GM21737 (cell line): ENCODE results near the gene TYROBP.
"Not testable (repeated sequence)": the region's sequence is repeated elsewhere in the genome, so short reads cannot be mapped to it uniquely, and the experiment has no call there.

Experiments used
- ATAC-seq: cut with Tn5 transposase; IDR thresholded peaks from one replicate; pipeline ENCODE4 v1.9.1; 2021; ENCODE audit warnings: mild to moderate bottlenecking, moderate library complexity; ENCODE audit not compliant: unreplicated experiment

The TYROBP gene

DNA sequence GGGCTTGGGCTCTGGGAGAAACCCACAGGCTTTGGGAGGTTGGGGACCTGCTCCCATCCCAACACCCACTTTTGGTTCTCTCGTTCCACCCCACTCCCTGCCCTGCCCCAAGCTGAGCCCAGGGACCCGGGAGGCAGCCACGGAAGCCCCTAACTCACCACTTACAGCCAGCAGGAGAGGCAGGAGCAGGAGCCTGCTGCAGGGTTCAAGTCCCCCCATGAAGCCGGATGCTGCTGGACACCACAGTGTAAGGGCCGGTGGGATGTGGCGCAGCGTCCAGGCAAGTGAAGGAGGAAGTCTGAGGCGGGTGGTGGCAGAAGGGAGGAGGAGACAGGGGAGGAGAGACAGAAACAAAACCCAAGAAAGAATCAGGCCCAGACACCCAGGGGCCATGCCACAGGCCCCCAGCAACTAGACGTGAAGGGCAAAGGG lies at the start of gene TYROBP:
TSS of gene TYROBP (minus strand) at position 286 of the 432 bp plus-strand sequence. CDS start at position 219, 67 bp downstream.
- no peak for ATAC-seq

DNA sequence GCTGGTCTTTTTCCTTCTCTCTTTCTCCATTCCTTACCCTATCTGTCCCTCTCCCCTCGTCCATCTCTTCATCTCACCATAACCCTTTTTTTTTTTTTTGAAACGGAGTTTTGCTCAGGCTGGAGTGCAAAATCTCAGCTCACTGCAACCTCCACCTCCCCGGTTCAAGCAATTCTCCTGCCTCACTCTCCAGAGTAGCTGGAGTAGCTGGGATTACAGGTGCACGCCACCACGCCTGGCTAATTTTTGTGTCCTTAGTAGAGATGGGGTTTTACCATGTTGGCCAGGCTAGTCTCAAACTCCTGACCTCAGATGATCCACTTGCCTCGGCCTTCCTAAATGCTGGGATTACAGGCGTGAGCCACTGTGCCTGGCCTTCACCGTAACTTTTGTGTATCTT lies 49.3 kb upstream of the TYROBP start:
- not testable (repeated sequence) for ATAC-seq

- ATAC-seq, result no peak
These were observed 48.0 kb upstream of the TYROBP start for GRCh38 chr19:35955881-35956634.

GRCh38 chr19:35949131-35949530 lies 41.0 kb upstream of the TYROBP start:
- no peak for ATAC-seq

- no peak for ATAC-seq
These were observed 38.1 kb upstream of the TYROBP start for GRCh38 chr19:35946203-35946602.

GRCh38 chr19:35945121-35945790 lies 37.2 kb upstream of the TYROBP start:
- ATAC-seq, result no peak

- no peak for ATAC-seq
These were observed 36.5 kb upstream of the TYROBP start for GRCh38 chr19:35944556-35944955.

DNA sequence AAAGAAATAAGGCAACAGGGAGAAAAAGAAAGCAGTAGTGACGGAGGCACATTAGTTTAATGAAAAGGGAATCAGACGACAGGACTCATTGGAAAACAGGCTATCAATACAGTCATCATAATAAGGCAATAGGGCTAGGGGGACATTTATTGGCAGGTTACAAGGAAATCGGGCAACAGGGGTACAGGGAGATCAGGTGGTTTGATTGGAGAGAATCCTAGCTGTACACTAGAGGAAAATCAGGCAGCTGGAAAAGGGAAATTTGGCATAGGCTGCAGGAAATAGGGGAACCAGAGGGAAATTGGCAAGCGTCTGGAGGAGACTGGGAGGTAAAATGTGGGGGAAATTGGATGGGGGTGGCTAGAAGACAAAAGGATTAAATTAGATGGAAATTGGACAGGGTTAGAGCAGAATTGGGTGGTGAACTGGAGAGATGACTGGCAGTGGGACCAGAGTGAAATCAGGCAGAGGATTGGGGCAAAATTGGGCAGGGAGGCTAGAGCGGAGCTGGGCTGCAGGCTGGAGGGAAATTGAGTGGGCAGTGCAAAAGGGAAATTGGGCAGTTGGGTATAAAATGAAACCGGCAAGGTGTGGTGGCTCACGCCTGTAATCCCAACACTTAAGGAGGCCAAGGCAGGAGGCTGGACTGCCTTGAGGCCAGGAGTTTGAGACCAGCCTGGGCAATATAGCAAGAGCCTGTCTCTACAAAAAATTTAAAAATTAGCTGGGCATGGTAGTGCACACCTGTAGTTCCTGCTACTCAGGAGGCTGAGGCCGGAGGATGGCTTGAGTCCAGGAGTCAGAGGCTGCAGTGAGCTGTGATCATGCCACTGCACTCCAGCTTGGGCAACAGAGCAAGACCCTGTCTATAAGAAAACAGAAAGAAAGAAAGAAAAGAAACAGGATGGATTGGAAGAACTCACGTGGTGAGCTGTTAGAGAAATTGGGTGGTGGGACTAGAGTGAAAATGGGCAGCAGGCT lies 35.5 kb upstream of the TYROBP start:
- no peak for ATAC-seq

DNA sequence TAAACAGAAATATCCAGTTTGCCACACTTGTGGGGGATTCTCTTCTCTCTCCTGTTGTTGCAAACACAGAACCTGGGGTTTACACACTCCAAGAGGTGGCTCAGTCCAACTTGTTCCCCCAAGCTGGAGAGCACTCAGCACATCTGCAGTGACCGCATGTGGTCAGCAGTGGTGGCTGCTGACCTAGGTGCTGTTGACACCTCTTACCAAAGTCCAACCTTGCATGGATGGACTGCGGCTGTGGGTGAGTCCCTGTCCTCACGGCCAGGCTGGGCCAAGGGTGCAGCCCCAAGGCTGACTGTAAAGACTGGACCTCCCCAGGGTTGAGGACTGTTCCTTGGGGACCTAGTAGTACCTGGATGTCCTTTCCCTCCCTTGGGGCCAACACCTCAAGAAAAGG lies 34.1 kb upstream of the TYROBP start:
- no peak for ATAC-seq

DNA sequence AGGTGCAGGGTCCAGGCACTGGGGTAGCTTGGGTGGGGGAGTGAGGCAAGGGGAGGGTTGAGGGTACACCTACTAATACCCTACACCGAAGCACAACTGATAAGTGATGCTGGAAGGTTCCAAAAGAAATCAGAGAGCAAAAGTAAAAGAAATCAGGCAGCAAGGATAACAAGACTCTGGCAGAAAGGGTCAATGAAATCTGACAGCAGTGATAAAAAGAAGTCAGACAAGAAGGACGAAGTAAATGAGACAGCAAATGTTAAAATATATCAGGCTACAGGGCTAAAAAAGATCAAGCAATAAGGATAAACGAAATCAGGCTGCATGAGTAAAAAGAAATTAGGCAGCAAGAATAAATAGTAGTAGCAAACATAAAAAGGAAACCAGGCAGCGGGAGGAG lies 32.7 kb upstream of the TYROBP start:
- ATAC-seq, result no peak

GRCh38 chr19:35940078-35940775 lies 32.1 kb upstream of the TYROBP start:
- ATAC-seq, result no peak

GRCh38 chr19:35939307-35940077 lies 31.4 kb upstream of the TYROBP start:
- no peak for ATAC-seq

GRCh38 chr19:35938282-35939224 lies 30.5 kb upstream of the TYROBP start:
- no peak for ATAC-seq

DNA sequence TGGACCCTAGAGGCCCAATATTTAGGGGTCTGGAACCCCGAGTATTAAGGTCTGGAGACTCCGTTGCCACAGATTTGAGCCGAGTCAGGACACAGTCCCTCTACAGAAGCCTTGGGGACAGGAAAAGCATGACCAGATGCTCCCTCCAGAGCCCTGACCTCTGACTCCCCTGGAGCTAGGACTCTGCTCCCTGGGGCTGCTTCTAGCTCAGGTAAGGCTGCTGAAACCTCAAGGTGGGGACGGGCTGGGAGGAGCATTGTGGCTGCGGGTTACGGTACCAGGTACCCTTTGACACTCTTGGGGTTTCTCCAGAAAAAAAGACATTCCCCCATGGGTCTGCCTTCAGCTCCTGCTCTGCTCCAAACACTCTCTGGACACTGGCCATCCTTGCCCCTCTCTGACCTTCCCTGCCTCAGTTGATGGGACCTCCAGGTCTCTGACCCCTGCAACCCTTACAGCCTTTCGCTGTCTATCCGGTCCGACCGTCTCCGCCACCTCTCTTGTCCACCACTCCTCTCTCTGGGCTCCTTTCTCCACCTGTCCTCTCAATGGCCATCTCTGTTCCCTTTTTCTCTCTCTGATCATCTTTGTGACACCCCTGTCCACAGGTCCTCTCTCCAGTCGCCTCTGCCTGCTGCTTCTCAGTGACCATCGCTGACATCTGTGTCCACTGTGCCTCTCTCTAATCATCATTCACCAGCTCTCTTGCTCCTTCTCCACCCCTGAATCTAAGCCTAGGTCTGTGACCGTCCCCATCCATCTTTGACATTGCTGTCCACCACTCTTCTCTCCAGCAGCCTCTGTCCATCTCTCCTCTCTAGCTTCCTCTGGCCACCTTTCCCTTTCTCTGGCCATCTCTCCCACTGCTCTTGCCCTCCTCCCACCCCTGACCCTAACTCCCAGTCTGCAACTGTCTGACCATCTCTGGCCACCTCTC lies 29.5 kb upstream of the TYROBP start:
- no peak for ATAC-seq

DNA sequence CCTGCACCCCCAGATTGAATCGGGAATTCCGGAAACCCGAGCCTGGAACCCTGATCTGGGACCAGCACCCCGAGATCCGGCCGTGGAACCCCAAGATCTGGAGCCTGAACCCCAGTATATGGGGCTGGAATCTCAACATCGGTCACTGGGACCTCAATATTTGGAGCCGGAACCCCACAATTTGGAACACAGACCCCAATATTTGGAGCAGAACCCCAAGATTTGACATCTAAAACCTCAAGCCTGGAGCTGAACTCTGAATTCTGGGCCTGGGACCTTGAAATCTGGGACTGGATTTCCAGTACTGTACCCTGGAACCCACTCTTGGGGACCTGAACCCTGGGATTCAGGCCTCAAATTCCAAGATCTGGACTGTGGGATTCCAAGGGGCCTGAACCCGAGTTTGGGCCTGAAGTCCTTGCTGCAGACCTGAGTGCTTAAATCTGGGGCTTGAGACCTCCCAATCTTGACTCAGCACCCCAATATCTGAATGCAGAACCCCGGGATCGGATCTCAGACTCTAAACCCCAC lies 28.7 kb upstream of the TYROBP start:
- no peak for ATAC-seq

GRCh38 chr19:35935911-35936737 lies 28.0 kb upstream of the TYROBP start, which contains the start of gene LRFN3:
TSS of gene LRFN3 (plus strand) at chr19:35936374. CDS start at chr19:35939426, 3,052 bp downstream.
- no peak for ATAC-seq
